Measurements from ENCODE around the gene HGF.

DNA sequence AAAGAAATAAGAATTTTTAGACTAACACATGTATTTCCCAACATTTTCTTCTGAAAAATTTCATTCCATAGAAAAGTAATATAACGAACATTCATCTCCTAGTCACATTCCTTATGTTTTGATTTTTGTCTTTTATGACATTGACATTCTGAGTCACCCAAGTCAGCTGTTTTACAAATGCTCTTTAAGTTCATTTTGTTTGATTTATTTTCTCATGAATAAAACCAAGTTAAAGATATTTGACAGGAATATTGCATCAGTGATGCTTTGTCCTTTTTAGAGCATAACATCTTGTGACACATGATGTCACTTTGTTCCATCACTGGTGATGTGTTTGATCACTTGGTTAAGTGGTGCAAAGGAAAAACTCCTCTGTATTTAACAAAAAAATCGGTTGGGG, 48.4 kb downstream of the HGF start:
- TF ChIP-seq, protein P1, sequence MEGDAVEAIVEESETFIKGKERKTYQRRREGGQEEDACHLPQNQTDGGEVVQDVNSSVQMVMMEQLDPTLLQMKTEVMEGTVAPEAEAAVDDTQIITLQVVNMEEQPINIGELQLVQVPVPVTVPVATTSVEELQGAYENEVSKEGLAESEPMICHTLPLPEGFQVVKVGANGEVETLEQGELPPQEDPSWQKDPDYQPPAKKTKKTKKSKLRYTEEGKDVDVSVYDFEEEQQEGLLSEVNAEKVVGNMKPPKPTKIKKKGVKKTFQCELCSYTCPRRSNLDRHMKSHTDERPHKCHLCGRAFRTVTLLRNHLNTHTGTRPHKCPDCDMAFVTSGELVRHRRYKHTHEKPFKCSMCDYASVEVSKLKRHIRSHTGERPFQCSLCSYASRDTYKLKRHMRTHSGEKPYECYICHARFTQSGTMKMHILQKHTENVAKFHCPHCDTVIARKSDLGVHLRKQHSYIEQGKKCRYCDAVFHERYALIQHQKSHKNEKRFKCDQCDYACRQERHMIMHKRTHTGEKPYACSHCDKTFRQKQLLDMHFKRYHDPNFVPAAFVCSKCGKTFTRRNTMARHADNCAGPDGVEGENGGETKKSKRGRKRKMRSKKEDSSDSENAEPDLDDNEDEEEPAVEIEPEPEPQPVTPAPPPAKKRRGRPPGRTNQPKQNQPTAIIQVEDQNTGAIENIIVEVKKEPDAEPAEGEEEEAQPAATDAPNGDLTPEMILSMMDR (conservative IDR thresholded peaks at IDR 0.05 in 1 of 2, IDR thresholded peaks at IDR 0.05 in 1 of 2; ENCODE audit: extremely low read depth in 1 of 2, insufficient read depth in 1 of 2, low read depth in 1 of 2, low read length in 2 of 2) = no peak
- no peak for TF ChIP-seq EZH2 (IDR thresholded peaks at IDR 0.05; ENCODE audit: borderline replicate concordance, low read length)
